Left colon (tissue), 2 donors: Measurements from ENCODE around the gene ZNF619. TPM values are rescaled to one million over a fixed set of nuclear protein-coding genes. Genes with fewer than 3 reads are reported as not detected.
A peak's percentile ranks its signal among the peaks of the same experiment; 100 is the strongest.
"Not testable (repeated sequence)": the region's sequence is repeated elsewhere in the genome, so short reads cannot be mapped to it uniquely, and the experiment has no call there.

Source experiments
- ATAC-seq: fragments of 200-7000 bp; cut with Tn5 transposase; one replicate; pipeline ENCODE4 v1.9.1; 2020; ENCODE audit warnings: mild to moderate bottlenecking, moderate library complexity
- DNase-seq, 2 donors: peaks; one replicate each; pipeline ENCODE4 v3.0.0-alpha.2; 2020
- intact Hi-C, 2 donors: fragments of 100-400 bp; cut with DNase I in 1 of 2; cut with micrococcal nuclease in 1 of 2; formaldehyde crosslinking; loops; one replicate each; pipeline versions ENCODE4 v1.11.2 to v1.14.0; 2022; cut with DNase I, micrococcal nuclease
- long read RNA-seq: library from polyadenylated mRNA; unstranded; transcript quantifications from one replicate; pipeline ENCODE4 v2.0.0, GENCODE V29; 2021
- total RNA-seq, 2 donors: library from RNA; stranded (reverse); fragmentation: NEBNext Ultra II Directional; extraction: Animal tissue kit (Norgen Biotek cat#: 25700); gene quantifications; one replicate each; pipeline ENCODE4 v1.2.1, GENCODE V29; 2021
- donor health status: DM: no; HTN: no; CAD: no.
- donor health status: DM: yes; HTN: yes; CAD: no.

Gene ZNF619
- 10 to 100 TPM in 1 of 2 donors, 1 to 10 TPM in 1; 6.5 to 11.7 TPM for total RNA-seq
- long read RNA-seq = 0 reads

DNA sequence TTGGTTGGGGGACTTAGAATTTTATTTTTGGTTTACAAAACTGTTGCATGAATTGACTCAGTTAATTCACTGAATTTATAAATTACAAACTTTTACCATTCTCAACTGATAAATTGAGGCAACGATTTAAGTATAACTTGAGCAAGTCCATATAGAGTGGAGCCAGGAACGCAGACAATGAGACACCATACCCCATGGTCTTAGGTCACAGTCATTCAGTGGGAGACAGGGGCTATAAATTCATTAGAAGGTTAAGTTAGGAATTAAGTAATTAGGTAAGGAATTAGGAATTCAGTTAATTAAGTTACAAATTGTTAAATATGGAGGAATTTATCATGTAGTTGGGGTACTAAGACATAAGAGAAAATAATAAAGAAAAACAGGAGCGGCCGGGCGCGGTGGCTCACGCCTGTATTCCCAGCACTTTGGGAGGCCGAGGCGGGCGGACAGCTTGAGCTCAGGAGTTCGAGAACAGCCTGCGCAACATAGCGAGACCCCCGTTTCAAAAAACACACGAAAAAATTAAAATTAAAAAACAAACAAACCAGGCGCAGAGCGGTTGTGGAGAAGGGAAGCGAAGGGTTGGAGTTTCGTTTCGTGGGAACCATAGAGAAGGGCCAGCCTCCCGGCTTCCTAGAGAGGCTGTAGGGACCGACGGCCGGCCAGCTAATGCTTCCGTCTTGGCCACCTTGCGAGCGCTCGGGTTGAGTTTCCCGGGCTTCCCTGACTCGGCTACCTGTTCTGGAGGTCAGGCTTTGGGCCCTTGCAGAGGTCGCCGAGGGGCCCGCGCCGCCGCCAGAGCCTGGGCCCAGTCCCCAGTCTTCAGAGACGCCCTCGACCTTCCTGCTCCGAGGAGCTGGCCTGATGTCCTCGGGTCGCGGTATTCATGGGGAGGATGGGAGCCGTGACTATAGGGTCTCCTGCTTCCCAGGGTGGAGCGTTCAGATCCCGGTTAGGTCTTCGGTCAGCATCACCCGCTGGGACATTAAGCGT, at the start of gene ZNF619:
Gene ZNF619 (plus strand): TSS at position 645 of the 993 bp plus-strand sequence. CDS start 858 bp downstream, outside the sequence.
- ATAC-seq = peak; percentile 96
- DNase-seq = peak; percentile 76 to 81
- intact Hi-C loops = no loop called here

DNA sequence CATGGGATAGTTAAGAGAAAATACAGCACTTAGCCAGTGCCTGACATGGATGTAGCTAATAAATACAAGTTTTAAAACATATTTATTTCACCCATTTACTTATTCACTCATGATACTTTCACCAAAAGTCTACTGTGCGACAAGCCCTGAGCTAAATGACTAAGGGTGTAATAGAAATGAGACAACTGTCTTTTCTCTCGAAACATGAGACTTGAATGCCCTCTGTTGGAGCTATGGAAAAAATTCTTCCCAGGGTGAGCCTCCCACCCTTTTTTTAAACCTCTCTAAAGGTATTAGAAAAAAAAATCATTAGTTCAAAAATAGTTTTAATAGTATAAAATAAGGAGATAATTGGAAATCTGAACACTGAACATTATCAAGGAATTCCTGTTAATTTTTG, 44.1 kb upstream of the ZNF619 start:
- intact Hi-C loops = no loop called here
- ATAC-seq = no peak
- no peak for DNase-seq

DNA sequence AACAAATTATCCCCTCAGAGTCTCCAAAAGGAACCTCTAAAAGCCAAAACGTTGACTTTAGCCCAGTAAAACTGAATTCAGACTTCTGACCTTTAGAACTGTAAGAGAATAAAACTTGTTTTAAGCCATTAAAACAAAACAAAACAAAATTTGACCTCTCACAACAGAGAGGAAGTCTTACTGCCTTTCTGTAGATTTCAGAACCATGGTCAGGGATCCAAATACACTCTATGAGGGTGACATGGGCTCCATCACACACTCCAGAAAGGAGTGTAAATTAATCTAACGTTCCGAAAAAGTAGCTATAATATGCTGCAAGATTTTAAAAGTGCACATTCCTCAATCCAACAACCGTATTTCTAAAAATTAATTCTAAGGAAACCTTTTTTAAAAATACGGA, 39.0 kb upstream of the ZNF619 start:
- intact Hi-C loops = no loop called here
- ATAC-seq = no peak
- no peak for DNase-seq

DNA sequence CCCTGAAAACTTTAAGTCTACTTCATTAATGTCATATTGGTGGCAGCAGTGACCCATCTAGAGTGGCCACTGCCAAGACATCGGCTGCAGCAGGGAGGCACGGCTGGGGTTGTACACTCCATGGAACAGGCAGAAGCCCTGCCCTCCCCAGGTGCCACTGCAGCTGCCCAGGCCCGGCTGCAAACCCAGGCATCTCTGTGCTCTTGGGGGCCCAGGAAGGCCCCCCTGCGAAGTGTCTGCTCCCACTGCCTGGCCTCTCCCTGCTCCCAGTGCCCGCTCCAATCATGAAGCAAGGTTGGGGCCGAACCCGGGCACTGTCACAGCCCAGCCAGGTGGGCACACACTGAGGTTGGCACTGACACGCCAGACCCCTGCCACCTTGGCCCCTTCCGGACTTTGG, 31.9 kb upstream of the ZNF619 start:
- ATAC-seq (no peak), DNase-seq (no peak)
- intact Hi-C loops = no loop called here

DNA sequence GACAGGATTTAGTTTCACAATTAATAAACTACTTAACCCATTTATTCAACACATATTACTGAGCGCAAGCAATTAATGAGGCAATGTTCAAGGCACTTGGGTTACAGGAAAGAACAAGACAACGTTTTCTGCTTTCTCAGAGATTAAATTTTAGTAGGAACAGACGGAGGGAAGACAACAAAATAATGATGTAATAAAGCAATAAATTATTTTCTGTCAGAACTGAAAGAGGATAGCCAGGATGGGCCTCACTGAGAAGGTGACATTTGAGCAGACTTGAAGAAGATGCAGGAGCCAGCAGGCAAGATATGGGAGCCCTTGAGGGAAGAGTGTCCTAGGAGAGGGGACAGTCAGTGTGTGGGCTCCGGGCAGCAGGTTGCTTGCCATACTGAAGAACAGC, 31.0 kb upstream of the ZNF619 start:
- intact Hi-C loops = no loop called here
- ATAC-seq = no peak
- DNase-seq = no peak

DNA sequence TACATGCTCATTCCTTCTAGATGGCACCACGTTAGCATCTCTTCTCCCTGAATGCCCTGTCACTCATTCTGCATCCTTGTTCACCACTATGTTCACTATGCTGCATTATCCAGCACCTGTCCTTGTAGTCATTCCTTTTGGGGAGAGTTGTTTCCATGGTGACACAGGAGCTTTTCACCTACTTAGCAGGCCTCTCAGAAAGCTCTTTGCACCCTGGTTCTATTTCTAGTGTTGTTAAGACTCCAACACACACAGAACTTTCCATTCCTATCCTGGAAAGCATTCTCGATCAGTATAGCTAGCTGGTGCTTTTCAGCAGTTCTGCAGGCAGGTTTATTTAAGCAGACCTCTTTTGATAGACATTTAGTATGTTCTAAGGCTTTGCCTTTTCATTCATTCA, 26.5 kb upstream of the ZNF619 start:
- intact Hi-C loops = no loop called here
- no peak for ATAC-seq
- no peak for DNase-seq

DNA sequence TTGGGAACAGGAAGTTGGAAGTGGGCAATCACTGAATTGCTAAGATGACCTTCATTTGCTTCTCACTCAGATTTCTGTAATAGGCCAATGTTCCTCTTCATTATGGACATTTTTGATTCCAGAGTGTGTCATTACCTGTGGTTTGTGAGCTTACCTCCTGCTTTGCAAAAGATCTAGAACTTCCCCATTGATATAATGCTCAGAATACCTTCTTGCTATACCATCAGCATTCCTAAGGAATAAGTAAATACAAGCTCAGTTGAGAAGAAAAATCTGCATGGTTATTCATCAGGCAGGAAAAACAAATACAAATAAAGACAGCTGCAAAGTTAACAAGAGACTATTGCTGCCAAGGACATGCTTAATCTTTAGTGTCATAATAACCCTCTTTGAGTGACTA, 25.4 kb upstream of the ZNF619 start:
- intact Hi-C loops = no loop called here
- ATAC-seq = no peak
- DNase-seq = no peak

DNA sequence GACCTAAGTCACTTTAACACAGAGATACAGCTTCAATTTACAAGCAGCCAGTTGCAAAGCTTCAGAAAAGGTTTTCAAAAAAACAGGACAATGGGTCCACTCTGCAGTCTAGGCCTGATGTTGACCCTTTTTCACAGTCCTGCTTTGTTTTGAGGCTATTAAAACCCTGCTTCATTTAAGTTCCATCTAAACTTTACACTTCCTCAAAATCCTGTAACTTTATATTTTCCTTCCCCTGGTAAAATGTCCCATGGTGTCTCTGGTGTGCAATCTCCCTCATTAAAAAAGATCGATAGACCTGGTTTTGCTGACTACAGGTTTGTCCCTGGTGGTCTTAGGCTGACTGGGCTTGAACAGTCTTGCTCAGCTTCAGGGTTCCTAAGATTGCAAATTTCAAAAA, 24.9 kb upstream of the ZNF619 start:
- intact Hi-C loops = no loop called here
- ATAC-seq = no peak

DNA sequence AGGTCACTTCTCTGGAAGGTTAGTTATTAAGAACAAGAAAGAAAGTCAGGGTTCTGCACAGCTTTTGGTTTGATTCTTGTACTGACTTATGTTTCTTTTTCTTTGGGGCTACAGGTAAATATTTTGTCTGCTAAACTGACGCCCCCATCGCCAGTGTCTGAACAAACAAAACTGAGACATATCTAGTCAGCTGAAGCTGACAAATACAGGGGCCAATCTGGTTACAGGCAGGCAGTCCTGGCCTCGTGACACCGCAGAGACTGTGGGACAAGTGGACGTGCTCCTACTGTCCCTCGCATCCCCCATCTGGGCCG, 24.4 kb upstream of the ZNF619 start:
- intact Hi-C loops = no loop called here

More for the DNA sequence above, 24.9 kb upstream of the ZNF619 start:
- no peak for DNase-seq

DNA sequence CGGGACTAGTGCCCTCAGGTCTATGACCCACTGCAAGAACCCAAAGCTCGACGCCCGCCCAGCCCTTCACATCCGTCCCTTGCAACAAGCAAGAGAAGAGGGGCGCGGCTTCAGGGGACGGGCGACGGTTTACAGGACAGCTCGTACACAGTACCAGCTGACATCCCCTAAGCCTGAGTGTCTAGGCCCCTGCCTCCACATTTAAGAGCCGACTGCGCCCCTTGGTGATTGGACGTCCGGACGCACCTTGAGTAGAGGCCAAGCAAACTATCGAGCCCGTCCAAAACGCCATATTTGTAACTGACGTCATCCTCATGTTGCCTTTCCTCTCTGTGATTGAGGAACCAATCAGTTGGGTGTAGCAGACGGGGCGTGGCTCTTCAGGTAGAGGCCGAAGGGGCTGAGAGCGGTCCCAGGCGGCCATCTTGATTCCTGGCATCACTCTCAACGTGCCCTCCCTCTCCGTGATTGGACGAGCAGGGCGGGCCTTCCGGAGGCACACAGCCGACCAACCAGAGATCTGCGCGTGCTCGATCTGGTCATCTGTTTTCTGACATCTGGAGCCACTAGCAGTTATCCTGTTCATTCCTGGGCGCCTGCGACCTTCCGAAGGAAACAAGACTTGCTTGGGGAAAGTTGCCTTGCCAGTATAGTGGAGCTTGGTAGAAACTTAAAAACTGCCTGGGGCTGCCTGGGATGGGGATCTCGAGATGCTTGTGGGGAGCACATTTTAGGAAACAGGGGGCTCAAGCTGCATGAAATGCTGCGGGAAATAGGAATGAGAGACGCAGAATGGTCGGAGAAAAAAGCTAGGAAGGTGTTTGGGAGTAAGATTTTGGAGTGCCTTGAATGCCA, 23.8 kb upstream of the ZNF619 start:
- peak; percentile 98 to 100 for DNase-seq
- peak; percentile 90 for ATAC-seq
- intact Hi-C loops = no loop called here

More for the DNA sequence above, 24.4 kb upstream of the ZNF619 start:
- ATAC-seq = no peak
- no peak for DNase-seq

DNA sequence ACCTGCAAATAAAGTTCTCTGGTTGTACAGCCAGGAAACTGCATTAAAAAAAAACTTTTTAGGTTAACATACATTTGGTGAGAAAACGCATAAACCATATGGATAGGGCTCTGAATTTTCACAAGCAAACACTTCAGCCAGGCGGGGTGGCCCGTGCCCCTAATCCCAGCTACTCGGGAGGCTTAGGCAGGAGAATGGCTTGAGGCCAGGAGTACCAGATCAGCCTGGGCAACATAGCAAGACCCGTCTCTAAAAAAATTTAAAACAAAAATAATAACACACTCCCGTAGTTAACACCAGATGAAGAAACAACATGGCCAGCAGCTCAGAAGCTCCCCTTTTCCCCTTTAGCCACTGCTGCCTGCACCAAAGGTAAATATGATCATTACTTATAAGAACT, 23.0 kb upstream of the ZNF619 start:
- DNase-seq = no peak
- intact Hi-C loops = no loop called here
- no peak for ATAC-seq

DNA sequence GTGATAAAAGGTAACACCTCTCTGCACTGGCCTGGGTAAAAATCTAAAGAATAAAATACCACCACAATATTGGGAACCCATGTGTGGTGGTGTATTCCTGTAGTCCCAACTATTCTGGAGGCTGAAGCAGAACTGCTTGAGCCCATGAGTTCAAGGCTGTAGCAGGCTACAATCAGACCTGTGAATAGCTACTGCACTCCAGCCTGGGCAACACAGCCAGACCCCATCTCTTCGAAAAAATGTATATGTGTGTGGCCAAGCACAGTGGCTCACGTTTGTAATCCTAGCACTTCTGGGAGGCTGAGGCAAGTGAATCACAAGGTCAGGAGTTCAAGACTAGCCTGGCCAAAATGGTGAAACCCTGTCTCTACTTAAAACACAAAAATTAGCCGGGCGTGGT, 21.6 kb upstream of the ZNF619 start:
- intact Hi-C loops = no loop called here
- DNase-seq (no peak), ATAC-seq (no peak)

DNA sequence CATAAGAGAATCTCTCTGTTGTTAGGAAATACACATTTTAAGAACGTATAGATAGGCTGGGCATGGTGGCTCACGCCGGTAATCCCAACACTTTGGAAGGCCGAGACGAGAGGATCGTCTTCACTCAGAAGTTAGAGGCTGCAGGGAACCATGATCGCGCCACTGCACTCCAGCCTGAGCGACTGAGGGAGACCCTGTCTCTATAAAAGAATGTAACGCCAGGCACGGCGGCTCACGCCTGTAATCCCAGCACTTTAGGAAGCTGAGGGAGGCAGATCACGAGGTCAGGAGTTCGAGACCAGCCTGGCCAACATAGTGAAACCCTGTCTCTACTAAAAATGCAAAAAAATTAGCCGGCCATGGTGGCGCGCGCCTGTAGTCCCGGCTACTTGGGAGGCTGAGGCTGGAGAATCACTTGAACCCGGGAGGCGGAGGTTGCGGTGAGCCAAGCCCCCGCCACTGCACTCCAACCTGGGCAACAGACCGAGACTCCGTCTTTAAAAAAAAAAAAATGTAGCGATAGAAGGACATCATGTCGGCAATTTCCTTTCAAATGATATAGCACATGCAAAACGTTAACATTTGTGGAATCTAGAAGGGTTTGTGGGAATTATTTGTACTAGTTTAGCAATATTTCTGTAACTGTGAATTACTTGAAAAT, 20.5 kb upstream of the ZNF619 start:
- DNase-seq = peak in 1 of 2 donors; percentile 19
- ATAC-seq = no peak
- intact Hi-C loops = no loop called here

DNA sequence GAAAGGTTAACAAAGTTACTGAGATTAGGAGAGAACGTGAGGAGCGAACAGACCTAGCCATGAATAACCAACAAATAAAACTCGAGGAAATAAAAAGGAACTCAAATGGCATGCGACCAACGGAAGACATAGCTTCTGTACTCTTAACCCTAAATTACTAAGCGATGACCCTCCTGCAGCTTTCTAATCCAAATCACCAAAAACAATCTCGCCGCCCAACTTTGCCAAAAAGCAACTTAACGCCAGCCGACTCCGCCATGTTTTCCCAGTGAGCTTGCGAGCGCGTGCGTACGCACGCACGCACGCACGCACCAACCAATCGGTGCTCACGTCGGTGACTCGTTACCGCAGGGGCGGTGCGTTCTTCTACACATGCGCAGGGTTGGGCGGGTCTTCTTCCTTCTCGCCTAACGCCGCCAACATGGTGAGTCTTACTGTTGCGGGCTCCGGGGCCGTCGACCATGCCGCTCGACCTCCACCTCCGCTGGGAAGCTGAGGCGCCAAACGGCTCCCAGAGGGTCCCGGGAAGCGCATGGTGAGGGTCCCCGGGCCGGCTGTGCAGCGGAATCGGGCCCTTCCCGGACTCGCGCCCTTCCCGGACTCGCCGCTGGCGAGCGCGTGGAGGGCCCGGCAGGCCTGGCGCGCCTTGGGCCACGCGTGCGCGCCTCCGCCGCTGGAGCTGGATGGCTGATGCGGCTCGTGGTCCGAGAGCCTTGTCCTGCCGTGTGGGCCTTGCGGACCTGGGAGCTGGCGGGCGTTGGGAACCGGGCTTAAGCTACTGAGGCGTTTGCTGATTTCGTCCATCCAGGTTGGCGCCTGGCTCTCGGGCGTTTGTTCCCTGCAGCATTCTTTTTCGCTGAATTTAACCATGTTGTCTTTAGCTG, 19.7 kb upstream of the ZNF619 start, which contains the start of gene RPL14:
Gene RPL14 (plus strand): TSS at position 400 of the 884 bp plus-strand sequence. CDS start 133 bp downstream, at position 533.
- intact Hi-C loops = no loop called here
- DNase-seq (peak; percentile 97), ATAC-seq (peak; percentile 83)

DNA sequence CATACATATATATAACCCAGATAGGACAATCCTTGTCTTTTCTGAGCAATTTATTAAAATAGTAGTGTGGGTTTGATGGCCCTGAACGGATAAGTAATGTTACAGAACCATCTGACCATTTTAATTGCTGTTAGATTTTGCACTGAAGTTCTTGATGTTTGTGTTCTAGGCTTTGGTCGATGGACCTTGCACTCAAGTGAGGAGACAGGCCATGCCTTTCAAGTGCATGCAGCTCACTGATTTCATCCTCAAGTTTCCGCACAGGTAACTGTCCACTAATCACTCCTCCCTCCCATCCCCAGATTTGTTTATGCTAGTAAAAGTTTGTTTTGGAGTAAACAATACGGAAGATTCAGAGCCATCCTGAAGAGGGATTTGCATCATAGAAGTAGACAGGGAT, 18.4 kb upstream of the ZNF619 start:
- intact Hi-C loops = no loop called here
- DNase-seq = no peak
- no peak for ATAC-seq

DNA sequence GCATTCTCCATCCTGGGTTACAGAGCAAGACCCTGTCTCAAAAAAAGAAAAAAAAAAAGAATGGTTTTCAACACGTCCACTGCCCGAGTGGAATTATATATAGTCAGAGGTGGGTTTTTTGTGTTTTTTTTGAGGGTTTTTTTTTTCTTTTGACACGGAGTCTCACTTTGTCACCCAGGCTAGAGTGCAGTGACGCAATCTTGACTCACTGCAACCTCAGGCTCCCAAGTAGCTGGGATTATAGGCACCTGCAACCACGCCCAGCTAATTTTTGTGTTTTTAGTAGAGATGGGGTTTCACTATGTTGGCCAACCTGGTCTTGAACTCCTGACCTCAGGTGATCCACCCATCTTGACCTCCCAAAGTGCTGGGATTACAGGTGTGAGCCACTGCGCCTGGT, 16.4 kb upstream of the ZNF619 start:
- ATAC-seq, intact Hi-C loops, DNase-seq: not testable (repeated sequence)

DNA sequence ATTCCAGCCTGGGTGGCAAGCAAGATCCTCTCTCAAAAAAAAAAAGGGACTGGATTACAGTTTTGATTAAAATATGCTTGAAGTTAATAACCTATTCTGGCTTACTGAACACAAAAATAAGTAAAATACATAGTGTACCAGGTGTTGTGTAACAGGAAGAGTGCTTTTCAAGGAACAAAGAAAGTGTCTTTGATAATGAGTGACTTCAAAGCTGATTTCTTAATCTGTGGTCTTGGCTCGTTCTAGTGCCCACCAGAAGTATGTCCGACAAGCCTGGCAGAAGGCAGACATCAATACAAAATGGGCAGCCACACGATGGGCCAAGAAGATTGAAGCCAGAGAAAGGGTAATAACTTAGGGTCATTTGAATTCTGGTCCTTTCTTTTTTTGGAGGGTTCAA, 15.8 kb upstream of the ZNF619 start:
- intact Hi-C loops = no loop called here
- ATAC-seq = no peak
- no peak for DNase-seq

DNA sequence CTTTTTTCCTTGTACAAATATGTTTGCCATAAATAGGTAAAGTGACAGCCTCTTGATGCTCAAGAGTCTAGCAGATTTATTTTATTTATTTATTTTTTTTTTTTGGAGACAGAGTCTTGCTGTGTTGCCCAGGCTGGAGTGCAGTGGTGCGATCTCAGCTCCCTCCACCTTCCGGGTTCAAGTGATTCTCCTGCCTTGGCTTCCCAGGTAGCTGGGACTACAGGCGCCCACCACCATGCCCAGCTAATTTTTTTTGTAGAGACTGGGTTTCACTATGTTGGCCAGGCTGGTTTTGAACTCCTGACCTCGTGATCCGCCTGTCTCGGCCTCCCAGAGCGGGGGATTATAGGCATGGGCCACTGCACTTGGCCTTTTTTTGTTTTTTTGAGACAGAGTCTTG, 14.1 kb upstream of the ZNF619 start:
- ATAC-seq, DNase-seq, intact Hi-C loops: not testable (repeated sequence)
